GM23248 (cell line): Measurements from ENCODE around the gene RAD51B. TPM values are rescaled to one million over a fixed set of nuclear protein-coding genes. Genes with fewer than 3 reads are reported as not detected.

Experiments
- DNase-seq: peaks from one replicate; pipeline ENCODE4 v3.0.0-alpha.2; 2015
- H2AFZ ChIP-seq: fragments of 200-600 bp; sonication (generic); 2 replicates; pipeline ENCODE4 v1.6.1; 2016; ENCODE audit warnings: antibody characterized with exemption
- H3F3A ChIP-seq: fragments of 200-600 bp; sonication (generic); 2 replicates; pipeline ENCODE4 v1.6.1; 2016; ENCODE audit warnings: mild to moderate bottlenecking, antibody characterized with exemption, mixed run types; ENCODE audit not compliant: insufficient read depth
- H3K27ac ChIP-seq: fragments of 200-600 bp; sonication (generic); 2 replicates; pipeline ENCODE4 v1.5.1; 2016; ENCODE audit warnings: mild to moderate bottlenecking
- H3K27me3 ChIP-seq: fragments of 200-600 bp; sonication (generic); replicated peaks from 2 replicates; pipeline ENCODE4 v1.6.1; 2016; ENCODE audit warnings: mild to moderate bottlenecking; ENCODE audit not compliant: insufficient read depth
- H3K36me3 ChIP-seq: fragments of 200-600 bp; sonication (generic); 2 replicates; pipeline ENCODE4 v1.6.1; 2016; ENCODE audit warnings: low read depth, mild to moderate bottlenecking
- H3K4me1 ChIP-seq: fragments of 200-600 bp; sonication (generic); 2 replicates; pipeline ENCODE4 v1.6.1; 2016; ENCODE audit warnings: mild to moderate bottlenecking; ENCODE audit not compliant: insufficient read depth
- H3K4me2 ChIP-seq: fragments of 200-600 bp; sonication (generic); one replicate; pipeline ENCODE4 v1.6.1; 2016; ENCODE audit warnings: mild to moderate bottlenecking; ENCODE audit not compliant: unreplicated experiment
- H3K4me3 ChIP-seq: fragments of 200-600 bp; sonication (generic); 2 replicates; pipeline ENCODE4 v1.5.1; 2016; ENCODE audit warnings: mild to moderate bottlenecking
- H3K79me2 ChIP-seq: fragments of 200-600 bp; sonication (generic); 2 replicates; pipeline ENCODE4 v1.6.1; 2016; ENCODE audit warnings: mild to moderate bottlenecking; ENCODE audit not compliant: insufficient read depth
- H3K9ac ChIP-seq: fragments of 200-600 bp; sonication (generic); 2 replicates; pipeline ENCODE4 v1.6.1; 2016; ENCODE audit warnings: mild to moderate bottlenecking
- H3K9me2 ChIP-seq: fragments of 200-600 bp; sonication (generic); 2 replicates; pipeline ENCODE4 v1.6.1; 2016; ENCODE audit warnings: mixed run types, mild to moderate bottlenecking, moderate library complexity; ENCODE audit not compliant: insufficient read depth
- H3K9me3 ChIP-seq: fragments of 200-600 bp; sonication (generic); one replicate; pipeline ENCODE4 v1.6.1; 2017; ENCODE audit warnings: low read depth
- H4K20me1 ChIP-seq: fragments of 200-600 bp; sonication (generic); 2 replicates; pipeline ENCODE4 v1.6.0; 2016; ENCODE audit not compliant: insufficient read depth
- EZH2 ChIP-seq: fragments of 200-600 bp; sonication (generic); IDR thresholded peaks from 2 replicates; pipeline ENCODE4 v1.6.1; 2018; ENCODE audit warnings: antibody characterized with exemption, mild to moderate bottlenecking; ENCODE audit not compliant: insufficient read depth, poor library complexity, severe bottlenecking
- EZH2phosphoT487 ChIP-seq: fragments of 200-600 bp; sonication (generic); IDR thresholded peaks from 2 replicates; pipeline ENCODE4 v1.6.1; 2018; ENCODE audit warnings: antibody characterized with exemption, moderate library complexity, mild to moderate bottlenecking, low read depth; ENCODE audit not compliant: insufficient read depth
- WGBS, 2 experiments: methylation state at CpG; one replicate each; pipeline ENCODE4 v1.1.6; 2015 to 2017; ENCODE audit warnings: low lambda C conversion rate in 2 of 2, low coverage in 1 of 2; ENCODE audit errors: missing lambda C conversion rate in 2 of 2; 5-methylcytosine and 5-hydroxymethylcytosine counted together
- in situ Hi-C: fragments of 300-500 bp; cut with MboI; formaldehyde crosslinking; loops from 2 replicates; pipeline ENCODE4 v1.15.0; 2020
- polyA plus RNA-seq: library from polyadenylated mRNA; unstranded; fragments of >200 nt; fragmentation: Nextera tagmentation; extraction: Ambion mirVana; gene quantifications from 2 replicates; pipeline ENCODE4 v1.2.1, GENCODE V29; 2016
- total RNA-seq: library from RNA; depleted of rRNA; stranded (reverse); fragments of >200 nt; shearing (Covaris generic); gene quantifications from 2 replicates; pipeline ENCODE4 v1.2.3, GENCODE V29; 2014

RAD51B gene
- total and polyA plus RNA-seq, 2 experiments from 2014 or later, result 4.0 to 8.8 TPM

DNA sequence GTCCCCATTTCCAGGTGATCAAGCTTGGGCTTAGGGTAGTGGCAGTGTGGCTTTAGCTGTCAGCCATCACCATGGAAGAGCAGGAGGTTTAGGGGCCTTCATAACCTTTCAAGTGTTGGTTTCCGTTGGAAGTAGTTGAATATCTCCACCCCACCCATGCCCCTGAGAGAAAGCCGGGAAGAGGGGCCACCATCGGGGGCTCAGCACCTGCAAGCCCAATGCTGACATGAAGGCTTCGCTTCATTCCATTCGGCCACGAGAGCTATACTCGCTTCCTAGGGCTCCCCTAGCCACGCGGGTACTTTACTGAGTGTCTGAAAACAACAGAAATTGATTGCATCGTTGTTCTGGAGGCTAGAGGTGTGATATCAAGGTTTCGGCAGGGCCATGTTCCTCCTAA is 738.5 kb downstream of the RAD51B start:
- H3K4me2 ChIP-seq, result no peak overlapping the region
- TF ChIP-seq EZH2 (no peak), EZH2phosphoT487 (no peak)
- H3F3A ChIP-seq, result 0 out of 2 replicates have a peak, but pooled peaks cover 6% of the 10 kb centered on the region
- in situ Hi-C loops, result no loop called here
- no peaks in the 10 kb centered on the region for H3K9me3 ChIP-seq
- H3K27me3 ChIP-seq, result no peaks in the 10 kb centered on the region
- no peaks in the 10 kb centered on the region for H4K20me1 ChIP-seq
- no peak overlapping the region for H3K9ac ChIP-seq
- no peak overlapping the region for H3K4me3 ChIP-seq
- no peak overlapping the region for H2AFZ ChIP-seq
- no peaks in the 10 kb centered on the region for H3K9me2 ChIP-seq
- peaks cover 18% of the 10 kb centered on the region for H3K4me1 ChIP-seq
- no peak overlapping the region for H3K27ac ChIP-seq
- no peaks in the 10 kb centered on the region for H3K36me3 ChIP-seq
- H3K79me2 ChIP-seq, result no peaks in the 10 kb centered on the region
- no peak for DNase-seq
- WGBS, 2 experiments, result 96 to 97% methylated on average over 11 of the region's 11 CpGs

DNA sequence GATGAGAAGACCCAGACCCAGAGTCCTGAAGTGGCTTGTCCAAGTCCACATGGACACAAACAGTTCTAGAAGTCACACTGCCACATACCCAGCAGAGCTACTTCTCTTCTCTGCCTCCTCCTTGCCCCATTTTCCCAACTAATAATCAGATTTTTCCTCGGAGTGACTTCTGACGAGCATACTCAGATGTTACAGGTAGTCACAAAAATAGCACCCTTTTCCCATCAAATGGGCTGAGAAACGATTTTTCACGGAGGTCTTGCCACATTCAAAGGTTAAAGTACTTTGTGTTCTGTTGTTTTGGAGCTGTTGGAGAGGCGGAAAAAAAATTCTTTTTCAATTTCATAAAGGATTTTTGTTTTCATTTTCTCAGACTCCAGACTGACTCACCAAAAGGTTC is 740.4 kb downstream of the RAD51B start:
- no peak overlapping the region for H3K27ac ChIP-seq
- DNase-seq, result no peak
- H3K4me2 ChIP-seq, result no peak overlapping the region
- no peaks in the 10 kb centered on the region for H3K9me3 ChIP-seq
- no peaks in the 10 kb centered on the region for H4K20me1 ChIP-seq
- in situ Hi-C loops, result no loop called here
- H3F3A ChIP-seq, result 0 out of 2 replicates have a peak, but pooled peaks cover under 1% of the 10 kb centered on the region
- TF ChIP-seq EZH2phosphoT487 (no peak), EZH2 (no peak)
- H3K36me3 ChIP-seq, result no peaks in the 10 kb centered on the region
- 86 to 91% methylated on average over 5 of the region's 5 CpGs for WGBS, 2 experiments
- no peaks in the 10 kb centered on the region for H3K27me3 ChIP-seq
- H3K4me1 ChIP-seq, result peaks cover 13% of the 10 kb centered on the region
- H3K79me2 ChIP-seq, result no peaks in the 10 kb centered on the region
- no peak overlapping the region for H3K9ac ChIP-seq
- no peak overlapping the region for H3K4me3 ChIP-seq
- no peaks in the 10 kb centered on the region for H3K9me2 ChIP-seq
- no peak overlapping the region for H2AFZ ChIP-seq

DNA sequence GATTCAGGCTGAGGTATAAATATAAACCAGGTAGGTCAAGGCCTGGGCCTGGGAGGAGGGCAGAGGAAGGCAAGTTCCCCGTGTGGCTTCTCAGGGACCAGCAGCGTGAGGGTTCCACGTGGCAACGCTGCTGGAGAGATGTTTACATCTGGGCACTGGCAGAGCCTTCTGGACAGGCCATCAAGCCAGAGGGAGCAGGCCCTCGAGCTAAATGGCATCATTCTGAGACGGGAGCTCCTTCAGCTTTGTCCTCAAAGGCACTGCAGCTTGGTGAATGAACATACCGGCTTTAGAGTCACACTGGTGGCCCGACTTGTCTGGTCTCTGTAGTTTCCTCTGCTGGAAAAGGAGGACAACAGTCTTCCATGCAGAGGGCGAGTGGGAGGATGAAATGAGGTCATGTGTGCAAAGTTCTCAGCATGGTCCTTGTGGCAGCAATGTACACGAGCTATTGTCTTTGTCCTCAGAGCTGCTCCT is 742.0 kb downstream of the RAD51B start:
- Histone ChIP-seq H3K4me1 (peaks cover 10% of the 10 kb centered on the region), H3K4me3 (no peak overlapping the region), H3K9me3 (no peaks in the 10 kb centered on the region), H2AFZ (0 out of 2 replicates have a peak overlapping the region, but pooled peaks have one; percentile 45), H3K27me3 (no peaks in the 10 kb centered on the region), H4K20me1 (no peaks in the 10 kb centered on the region), H3K9ac (no peak overlapping the region), H3K79me2 (no peaks in the 10 kb centered on the region), H3K27ac (no peak overlapping the region), H3F3A (no peaks in the 10 kb centered on the region; the same call in 1 of the 2 replicates), H3K4me2 (no peak overlapping the region), H3K9me2 (no peaks in the 10 kb centered on the region), H3K36me3 (no peaks in the 10 kb centered on the region)
- DNase-seq, result peak; percentile 34
- in situ Hi-C loops, result no loop called here
- TF ChIP-seq EZH2 (no peak), EZH2phosphoT487 (no peak)
- WGBS, 2 experiments, result 72 to 79% methylated on average over 10 of the region's 10 CpGs

DNA sequence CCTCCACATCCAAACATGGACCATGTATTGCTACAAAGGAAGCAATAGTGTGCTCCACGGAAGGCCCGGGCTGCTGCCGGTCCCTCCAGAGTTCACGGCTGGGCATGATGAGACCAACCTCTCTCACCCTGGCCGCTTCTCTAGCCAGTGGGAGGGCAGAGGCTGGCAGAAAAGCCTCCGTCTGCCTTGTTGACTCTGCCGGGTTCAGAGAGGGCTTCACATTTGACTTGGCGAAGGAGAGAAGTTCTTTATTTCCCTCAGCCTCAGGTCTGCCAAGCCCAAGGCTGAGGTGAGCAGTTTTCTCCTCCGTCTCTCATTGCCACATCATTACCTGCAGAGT is 743.3 kb downstream of the RAD51B start:
- 95 to 99% methylated on average over 9 of the region's 9 CpGs for WGBS, 2 experiments
- Histone ChIP-seq H3K9me3 (no peaks in the 10 kb centered on the region), H3K9me2 (no peaks in the 10 kb centered on the region), H3K27me3 (no peaks in the 10 kb centered on the region), H3F3A (no peaks in the 10 kb centered on the region; the same call in 1 of the 2 replicates), H3K79me2 (no peaks in the 10 kb centered on the region), H3K4me3 (no peak overlapping the region), H3K9ac (no peak overlapping the region), H3K27ac (no peak overlapping the region), H4K20me1 (no peaks in the 10 kb centered on the region), H2AFZ (no peak overlapping the region), H3K4me1 (peaks cover 10% of the 10 kb centered on the region), H3K4me2 (no peak overlapping the region), H3K36me3 (no peaks in the 10 kb centered on the region)
- in situ Hi-C loops, result no loop called here
- no peak for TF ChIP-seq EZH2
- TF ChIP-seq EZH2phosphoT487, result no peak
- no peak for DNase-seq
